ENCODE data around the gene TOMM5.

TOMM5 gene

DNA sequence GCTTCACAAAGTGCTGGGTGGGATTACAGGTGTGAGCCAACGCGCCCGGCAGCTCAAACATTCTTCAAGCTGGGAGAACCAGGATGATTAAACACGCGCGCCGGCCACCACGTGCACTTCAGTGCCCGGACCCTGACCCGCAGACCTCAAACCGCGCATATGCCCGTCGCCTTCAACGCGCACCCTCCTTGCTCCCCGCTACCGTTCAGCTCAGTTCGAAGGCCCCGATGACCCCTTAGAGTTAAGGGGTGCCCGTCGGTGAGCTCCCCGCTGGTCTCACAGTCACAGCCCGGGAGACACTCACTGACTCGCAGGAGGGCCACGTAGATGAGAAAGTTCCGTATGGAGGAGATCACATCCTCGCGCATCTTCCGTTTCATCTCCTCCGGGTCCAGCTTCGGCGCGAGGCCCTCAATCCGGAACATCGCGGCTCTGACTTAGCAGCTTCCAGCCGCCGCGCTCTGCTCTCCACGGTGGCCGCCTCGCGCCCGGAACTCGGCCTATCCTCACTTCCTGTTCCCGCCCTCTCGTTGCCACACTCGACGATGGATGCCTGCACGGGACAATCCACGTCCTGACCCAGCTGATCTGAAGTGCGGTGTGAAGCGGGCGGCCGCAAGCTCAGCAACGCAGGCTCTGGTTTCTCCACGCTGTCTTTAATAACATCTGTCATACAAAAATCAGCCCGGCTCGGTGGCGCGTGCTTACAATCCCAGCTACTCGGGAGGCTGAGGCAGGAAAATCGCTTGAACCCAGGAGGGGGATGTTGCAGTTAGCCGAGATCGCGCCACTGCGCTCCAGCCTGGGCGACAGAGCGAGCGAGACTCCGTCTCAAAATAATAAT is at the start of gene TOMM5:
TOMM5 (minus strand) TSS at position 490 of the 844 bp plus-strand sequence; CDS start at position 425, 65 bp downstream.
- peak; percentile 83 to 89 for DNase-seq (ENCODE audit: extremely low read depth in 1 of 2, low read depth in 1 of 2)

DNA sequence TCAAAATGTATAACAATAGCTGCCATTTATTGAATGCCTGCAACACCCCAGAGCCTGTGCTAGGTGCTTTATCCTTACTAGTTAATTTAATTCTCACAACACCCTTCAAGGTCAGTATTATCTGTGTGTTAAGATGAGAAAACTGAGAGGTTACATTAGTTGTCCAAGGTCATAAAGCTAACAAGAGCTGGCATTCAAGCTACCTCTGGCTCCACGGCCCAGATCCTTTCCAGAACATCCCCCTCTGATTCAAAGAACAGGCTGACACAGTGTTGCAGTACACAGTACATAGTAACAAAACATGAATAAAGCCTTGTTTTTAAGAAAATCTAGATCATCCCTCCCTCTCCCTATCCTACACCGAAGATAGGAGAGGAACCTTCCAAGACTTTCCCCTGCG is 48.9 kb upstream of the TOMM5 start:
- no peak for DNase-seq (ENCODE audit: extremely low read depth in 1 of 2, low read depth in 1 of 2)

DNA sequence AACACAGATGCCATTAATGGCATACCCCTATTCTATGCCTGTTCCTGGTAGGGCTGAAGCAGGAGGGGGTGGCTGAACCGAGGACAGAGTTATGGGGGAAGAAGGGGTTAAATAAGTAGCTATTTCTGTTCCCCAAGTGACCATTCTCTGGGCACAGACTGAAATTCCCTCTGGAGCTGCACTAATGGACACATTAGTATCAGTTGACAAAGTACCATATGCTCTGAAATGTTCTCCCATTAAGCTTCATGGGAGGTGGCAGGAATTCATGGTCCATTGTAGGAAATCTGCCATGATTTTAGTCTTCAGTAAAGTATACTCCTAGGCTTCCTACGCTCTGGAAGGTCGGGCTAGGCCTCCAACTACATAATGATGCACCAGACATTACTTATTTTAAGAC is 47.8 kb upstream of the TOMM5 start:
- no peak for DNase-seq (ENCODE audit: extremely low read depth in 1 of 2, low read depth in 1 of 2)

DNA sequence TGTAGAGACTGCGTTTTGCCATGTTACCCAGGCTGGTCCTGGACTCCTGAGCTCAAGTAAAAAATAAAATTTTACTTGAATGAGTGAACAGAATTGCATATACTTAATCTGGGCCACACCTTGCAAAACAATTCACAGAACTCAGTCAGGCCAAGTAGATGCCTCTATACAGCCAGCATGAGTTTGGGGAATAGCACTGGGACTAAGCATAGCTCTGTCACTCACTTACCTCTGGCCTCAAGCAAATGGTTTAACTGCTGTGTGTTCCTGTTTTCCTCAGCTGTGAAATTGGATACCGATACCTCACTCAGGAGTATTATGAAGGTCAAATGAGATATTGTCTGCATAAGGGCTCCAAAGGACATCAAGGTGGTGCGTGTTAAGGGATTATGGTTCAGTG is 47.4 kb upstream of the TOMM5 start:
- no peak for DNase-seq (ENCODE audit: extremely low read depth in 1 of 2, low read depth in 1 of 2)

DNA sequence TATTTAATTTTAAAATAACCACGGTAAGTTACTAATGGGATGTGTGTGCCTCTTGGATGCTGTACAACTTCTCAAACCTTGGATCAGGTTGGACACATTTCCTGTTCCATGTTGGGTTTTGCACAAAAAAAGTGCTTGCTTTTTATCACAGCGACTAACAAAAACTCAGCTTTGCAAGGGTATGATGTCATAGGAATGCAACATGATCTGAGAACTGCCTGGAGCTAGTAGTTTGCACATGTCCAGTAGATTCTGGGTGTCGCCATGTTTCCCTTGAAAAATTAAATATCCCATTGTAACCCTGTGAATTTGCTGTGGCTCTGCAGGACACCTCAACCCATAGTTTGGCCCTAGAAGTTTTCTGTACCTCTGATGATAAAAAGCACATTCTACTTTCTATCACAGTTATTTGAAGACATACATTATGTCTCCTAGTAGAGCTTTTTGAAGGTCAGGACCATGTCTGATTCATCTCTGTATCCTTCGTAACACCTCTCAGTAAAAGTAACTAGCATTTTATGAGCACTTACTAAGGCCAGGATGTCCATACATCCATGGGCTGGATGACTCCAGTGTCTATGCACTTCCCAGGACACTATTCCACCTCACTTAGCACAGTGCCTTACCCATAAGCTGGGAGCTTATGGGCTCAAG is 46.8 kb upstream of the TOMM5 start:
- no peak for DNase-seq (ENCODE audit: extremely low read depth in 1 of 2, low read depth in 1 of 2)

DNA sequence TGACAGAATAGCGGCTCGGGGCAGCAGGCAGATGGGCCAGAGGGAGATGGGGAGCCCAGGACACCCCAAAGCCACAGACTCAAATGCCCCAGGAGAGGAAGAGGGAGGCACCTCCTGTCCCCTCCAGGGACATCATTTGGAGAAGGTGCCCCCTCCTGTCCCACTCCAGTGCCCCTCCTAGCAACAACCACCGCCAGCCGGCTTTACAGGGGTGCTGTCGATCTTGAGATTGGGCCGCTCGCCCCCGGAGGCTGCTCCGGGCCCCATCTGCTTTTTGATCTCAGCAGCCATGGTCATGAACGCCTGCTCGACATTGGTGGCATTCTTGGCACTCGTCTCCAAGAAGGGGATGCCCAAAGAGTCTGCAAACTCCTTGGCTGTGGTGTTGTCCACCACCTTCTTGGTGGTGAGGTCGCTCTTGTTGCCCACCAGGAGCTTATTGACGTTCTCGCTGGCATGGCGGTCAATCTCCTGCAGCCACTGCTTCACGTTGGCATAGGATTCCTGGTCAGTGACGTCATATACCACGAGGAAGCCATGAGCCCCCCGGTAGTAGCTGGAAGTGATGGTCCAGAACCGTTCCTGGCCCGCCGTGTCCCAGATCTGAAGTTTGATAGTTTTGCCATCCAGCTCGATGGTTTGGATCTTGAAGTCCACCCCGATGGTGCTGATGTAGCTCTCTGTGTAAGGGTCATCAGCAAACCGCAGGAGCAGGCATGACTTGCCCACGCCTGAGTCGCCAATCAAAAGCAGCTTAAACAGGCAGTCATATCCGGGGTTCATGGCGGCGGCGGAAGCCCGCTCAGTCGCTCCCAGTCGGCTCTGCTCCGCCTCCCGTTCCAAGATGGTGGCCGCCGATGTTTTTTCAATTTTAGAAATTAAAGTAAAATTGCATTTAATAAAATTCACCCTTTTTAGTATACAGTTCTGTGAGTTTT is 44.4 kb upstream of the TOMM5 start:
- DNase-seq (ENCODE audit: extremely low read depth in 1 of 2, low read depth in 1 of 2), result no peak

DNA sequence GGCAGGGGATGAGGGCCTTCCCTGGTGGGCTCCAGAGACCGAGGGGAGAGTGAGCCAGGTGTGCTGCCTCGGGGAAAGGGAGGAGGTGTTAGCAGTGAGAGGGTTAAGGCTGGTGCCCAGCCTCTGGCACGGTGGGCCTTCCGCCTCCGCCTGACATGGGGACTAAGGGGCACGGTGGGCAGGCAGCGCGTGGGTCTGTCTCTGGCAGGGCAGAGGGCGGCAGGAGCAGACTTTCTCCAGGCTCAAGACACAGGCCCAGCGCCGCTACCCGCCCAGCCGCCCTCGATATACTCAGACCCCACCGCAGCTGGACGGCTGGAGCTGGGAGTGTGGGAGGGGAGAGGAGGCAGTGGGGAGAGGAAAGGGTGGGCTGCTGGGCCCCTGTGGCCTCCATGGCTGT is 43.4 kb upstream of the TOMM5 start:
- DNase-seq (ENCODE audit: extremely low read depth in 1 of 2, low read depth in 1 of 2), result no peak

DNA sequence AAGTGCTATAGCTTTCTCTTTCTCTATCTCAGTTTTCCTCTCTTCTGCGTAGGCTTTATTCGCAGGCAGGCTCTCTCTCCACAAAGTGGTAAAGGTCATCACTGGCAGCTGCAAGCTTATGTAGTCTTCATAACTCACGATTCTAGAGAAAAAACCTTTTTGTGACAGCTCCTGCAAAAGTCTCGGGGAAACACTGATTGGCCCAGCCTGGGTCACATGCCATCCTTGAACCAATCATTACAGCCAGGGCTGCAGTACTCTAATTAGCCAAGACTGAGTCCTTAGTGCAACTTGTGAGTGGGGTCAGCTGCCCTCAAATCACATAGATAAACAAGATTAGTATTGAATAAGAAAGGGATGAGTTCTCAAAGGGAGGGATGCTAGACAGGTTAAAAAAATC is 40.1 kb upstream of the TOMM5 start:
- no peak for DNase-seq (ENCODE audit: extremely low read depth in 1 of 2, low read depth in 1 of 2)

DNA sequence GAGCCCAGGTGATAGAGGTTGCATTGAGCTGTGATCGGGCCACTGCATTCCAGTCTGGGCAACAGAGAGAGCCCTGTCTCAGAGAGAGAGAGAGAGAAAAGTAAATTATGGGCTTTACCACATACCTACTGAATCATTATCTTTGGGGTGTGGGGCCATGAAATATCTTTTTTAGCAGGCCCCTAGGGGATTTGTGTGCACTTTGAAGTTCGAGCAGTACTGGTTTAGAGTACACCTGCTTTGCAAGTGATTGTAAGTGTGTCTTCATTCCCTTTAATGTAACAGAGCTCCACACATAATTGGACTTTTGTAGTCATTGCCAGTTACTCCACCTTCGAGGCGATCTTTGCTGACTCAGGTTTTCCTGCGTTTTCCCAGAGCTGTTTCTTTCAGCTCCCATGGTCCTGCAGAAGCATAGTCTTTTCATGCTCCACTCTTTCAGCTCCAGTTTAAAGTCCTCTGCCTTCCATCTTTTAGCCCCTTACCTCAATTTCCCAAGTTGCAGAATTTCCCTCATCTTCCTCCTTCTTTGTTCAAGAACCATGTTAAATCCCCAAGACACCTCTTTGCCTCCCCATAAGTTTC is 34.4 kb upstream of the TOMM5 start:
- DNase-seq (ENCODE audit: extremely low read depth in 1 of 2, low read depth in 1 of 2), result no peak

DNA sequence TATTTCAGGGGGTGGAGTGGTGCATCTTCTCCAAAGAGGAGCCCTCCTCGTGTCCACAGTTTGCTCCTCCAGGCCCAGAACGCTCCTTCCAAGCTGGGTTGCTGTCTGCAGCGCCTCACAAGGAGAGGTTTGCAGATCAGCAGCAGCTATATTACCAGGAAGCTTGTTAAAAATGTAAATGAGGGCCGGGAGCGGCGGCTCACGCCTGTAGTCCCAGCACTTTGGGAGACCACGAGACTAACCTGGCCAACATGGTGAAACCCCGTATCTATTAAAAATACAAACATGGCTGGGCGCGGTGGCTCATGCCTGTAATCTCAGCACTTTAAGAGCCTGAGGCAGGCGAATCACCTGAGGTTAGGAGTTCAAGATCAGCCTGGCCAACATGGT is 33.4 kb upstream of the TOMM5 start:
- DNase-seq (ENCODE audit: extremely low read depth in 1 of 2, low read depth in 1 of 2), result no peak

DNA sequence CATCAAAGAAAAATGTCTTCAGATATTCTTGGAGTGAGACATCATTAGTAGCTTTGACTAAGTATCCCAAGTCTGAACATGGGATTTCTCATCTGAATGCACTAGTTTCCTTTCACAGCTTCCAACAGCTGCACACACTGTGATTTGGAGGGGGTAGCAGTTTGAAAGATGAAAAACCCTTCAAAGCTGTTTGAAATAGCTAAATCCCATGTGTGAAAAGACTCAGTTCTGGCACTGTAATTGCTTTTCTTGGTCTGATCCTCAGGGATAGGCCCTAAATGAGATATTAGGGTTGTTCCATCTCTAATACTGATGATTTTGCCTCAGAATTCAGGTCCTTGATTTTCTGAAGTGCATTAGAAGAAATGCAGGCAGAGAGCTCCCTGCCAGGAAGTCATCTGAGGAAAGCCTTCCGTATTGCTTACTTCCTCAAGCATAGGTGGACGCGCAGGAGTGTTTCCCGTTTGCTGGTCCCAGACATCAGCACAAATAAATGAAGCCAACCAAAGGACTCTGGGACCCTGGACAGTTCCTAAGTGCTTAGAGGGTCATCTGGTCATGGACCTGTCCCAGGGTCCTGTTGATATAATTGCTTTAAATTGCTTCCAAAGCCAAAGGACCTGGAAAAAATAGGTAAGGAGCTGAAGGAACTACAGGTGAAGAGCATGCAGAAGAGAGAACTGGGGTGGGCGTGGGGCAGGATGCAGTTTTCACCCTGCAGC is 32.8 kb upstream of the TOMM5 start:
- DNase-seq (ENCODE audit: extremely low read depth in 1 of 2, low read depth in 1 of 2), result no peak

DNA sequence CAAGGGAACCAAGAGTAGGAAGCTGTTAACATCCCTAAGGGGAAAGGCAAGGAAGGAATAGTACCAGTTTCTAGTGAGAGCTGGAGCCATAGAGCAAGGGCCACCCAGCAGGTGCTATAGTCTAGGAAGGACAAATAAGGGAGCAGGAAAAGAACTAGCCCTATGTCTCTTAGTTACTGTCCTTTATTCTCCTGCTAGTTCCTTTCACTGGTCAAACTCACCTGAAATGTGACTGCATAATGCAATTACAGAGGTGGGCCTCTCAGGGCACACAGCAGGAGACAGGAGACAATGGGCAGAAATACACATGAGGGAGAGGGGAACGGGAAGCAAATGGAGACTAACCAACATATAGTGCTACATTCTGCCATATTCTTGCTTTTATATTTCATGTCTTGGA is 31.7 kb upstream of the TOMM5 start:
- no peak for DNase-seq (ENCODE audit: extremely low read depth in 1 of 2, low read depth in 1 of 2)

DNA sequence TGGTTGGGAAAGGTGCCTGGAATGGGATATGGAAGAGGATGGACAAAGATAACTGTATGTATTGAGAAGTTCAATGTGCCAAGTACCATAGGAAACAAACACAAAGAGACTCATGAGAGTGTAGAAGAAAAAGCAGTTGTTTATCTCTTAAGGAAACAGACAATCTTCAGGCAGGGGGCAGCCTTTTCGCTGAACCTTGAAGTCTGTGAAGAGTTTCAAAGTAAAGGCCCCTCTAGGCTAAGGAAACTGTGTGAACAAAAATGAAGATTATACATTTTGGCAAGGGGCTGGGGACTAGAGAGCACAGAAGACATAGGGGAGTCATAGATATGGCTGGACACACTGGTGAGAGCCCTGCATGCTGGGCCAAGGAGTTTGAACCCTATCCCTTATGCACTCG is 30.9 kb upstream of the TOMM5 start:
- DNase-seq (ENCODE audit: extremely low read depth in 1 of 2, low read depth in 1 of 2), result no peak

DNA sequence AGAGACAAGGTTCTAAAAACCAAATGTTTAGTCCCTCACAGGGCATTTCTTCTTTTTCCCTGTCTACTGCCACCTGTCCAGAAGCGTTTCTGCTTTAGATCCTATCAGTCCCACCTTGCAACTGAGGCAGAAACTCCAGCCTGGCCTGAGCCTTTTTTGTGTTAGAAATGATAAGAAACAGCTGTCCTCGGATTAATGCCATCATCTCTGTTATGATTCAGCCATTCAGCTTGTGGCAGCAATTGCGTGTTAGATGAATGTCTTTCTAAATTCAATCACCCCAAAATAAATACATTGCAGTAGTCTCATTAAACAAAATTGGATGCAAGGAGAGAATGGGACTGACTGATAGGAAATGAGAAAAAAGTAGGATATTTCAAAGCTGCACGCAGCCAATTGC is 30.1 kb upstream of the TOMM5 start:
- DNase-seq (ENCODE audit: extremely low read depth in 1 of 2, low read depth in 1 of 2), result no peak

DNA sequence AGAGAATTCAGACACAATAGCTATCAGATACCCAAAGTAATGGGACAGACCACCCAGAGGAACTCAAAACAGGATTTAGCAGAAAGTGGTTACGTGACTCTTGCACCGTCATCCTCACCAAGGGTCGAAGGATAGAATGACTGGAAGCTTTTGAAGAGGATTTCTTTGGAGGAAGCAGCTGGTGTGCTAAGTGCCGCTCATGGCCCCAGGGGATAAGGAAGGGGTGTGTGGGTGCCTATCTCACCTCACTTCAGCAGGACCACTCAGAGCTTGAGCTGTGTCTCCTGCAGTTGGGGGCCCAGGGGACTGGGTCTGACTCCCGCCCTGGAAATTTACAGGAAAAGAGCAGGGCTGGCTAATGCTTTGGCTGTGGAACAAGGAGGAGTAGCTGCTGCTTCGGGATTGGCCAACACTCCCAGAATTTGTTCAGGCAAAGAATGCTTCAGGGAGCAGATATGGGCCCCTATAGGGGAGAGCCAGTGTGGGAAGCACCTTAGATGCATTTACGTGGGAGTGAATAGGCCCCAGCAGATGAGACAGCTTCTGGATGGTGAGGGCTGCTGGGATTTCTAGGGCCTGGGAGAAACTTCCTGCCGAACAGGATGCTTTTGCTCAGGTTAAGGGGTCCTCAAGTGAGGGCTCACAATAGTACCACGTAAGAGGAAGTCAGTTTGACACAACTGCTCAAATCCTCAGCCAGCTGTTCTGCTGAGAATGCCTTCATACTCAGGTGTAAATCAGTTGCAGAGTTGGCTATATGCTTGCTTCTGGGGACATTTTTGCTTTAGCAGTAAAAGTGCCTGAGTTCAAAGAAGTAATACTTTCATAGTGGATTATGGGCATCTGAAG is 29.1 kb upstream of the TOMM5 start:
- DNase-seq (ENCODE audit: extremely low read depth in 1 of 2, low read depth in 1 of 2), result no peak

DNA sequence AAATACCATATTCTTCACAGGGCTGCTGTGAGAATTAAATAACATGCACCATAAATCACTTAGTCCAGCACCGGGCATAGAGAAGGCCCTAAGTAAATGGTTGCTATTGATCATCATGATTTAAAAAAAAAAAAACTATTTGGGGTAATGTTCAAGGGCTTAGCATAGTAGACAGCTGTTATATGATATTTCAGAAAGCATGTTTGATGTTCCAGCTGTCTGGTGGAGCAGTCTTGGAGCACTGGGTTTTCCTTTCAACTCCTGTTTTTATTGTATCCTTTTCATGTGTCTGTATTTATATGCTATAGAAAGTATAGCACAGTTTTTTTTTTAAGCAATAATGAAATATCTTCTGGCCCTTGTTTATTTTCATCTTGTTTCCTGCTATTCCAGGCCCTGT is 28.0 kb upstream of the TOMM5 start:
- DNase-seq (ENCODE audit: extremely low read depth in 1 of 2, low read depth in 1 of 2), result no peak

DNA sequence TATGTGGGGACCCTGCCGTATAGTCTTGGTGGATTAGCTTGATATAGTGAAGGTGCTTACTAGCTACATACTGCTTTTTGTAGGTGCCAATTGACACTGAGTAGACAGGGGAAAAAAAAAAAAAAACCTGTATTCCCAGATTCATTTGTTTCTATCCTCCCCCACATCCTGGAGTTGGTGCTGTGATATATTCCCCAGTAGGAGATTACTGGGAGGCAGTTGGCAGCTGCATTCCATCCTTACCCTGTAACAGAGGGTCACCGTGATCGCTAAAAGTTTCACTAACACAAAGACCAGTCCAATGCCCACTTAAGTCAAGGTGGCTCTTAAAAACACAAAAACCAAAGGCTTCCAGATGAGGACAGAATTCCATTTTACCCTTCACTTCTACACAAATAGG is 27.4 kb upstream of the TOMM5 start:
- no peak for DNase-seq (ENCODE audit: extremely low read depth in 1 of 2, low read depth in 1 of 2)

DNA sequence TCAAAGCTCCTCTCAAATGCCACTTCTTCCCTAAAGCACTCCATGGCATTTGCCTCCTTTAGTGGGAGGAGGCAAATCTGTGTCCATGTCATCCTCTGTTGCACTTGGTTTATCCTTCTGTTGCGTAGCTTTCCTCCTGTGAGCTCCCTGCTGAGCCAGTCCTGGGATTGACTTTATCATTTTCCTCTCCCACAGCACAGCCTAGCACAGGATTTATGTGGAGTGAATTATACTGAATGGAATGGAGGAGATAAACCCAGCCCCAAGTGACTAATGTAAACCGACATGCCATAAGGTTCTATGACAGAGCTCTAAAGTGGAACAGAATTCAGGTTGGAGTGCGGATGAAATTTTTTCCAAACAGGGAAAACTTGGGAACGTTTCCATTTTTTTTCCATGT is 26.4 kb upstream of the TOMM5 start:
- no peak for DNase-seq (ENCODE audit: extremely low read depth in 1 of 2, low read depth in 1 of 2)

DNA sequence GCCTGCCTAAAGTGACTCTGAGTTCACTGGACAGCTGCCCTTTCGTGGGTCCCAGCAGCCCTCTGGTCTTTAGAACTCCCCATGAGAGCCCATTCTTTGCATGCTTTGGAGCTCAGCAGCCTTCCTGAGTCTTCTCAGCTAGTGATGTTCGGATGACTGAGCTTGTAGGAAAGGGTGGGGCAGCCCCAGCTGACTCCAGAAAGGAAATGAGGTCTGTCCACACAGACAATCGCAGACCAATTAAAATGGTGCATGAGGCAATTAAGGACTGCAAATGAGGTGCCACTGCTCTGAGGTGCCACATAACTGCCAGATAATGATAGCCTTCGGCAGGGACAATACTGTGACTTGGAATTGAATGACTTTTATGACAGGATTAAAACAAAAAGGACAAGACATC is 25.4 kb upstream of the TOMM5 start:
- DNase-seq (ENCODE audit: extremely low read depth in 1 of 2, low read depth in 1 of 2), result no peak

DNA sequence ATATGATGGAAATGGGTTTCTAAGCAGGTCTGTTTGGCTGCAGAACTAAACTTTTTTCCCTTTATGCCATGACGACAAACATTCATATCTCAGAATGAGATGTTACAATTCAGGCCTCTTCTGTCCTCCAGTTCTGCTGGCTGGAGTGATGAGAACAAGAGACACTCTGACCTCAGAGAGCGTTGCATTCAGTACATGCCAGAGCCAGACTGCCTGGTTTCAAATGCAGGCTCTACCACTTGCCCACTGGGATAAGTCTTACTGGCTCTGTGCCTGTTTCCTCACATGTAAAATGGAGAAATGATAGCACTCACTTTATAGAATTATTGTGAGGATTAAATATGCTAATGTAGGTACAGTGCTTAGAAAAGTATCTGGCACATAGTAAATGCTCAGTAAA is 24.8 kb upstream of the TOMM5 start:
- no peak for DNase-seq (ENCODE audit: extremely low read depth in 1 of 2, low read depth in 1 of 2)

All from stimulated activated CD8-positive, alpha-beta memory T cell treated with anti-CD3 and anti-CD28 coated beads, Interleukin-7, amount 100 ng/mL, for 48 hours (primary cell).